Testis (tissue), 3 donors: Measurements from ENCODE around the gene TBC1D22A. TPM values are rescaled to one million over a fixed set of nuclear protein-coding genes. Genes with fewer than 3 reads are reported as not detected.

Source experiments
- DNase-seq: peaks from one replicate; pipeline ENCODE4 v3.0.0-alpha.2; 2019
- H3K27ac ChIP-seq, 2 donors: fragments of 200-600 bp; sonication (generic); one replicate each; pipeline ENCODE4 v1.5.1; 2019
- H3K27me3 ChIP-seq: fragments of 200-600 bp; sonication (generic); one replicate; pipeline ENCODE4 v1.5.1; 2019
- H3K36me3 ChIP-seq: fragments of 200-600 bp; sonication (generic); one replicate; pipeline ENCODE4 v1.5.1; 2017; ENCODE audit warnings: low read depth; ENCODE audit errors: missing control alignments
- H3K4me1 ChIP-seq: fragments of 200-600 bp; sonication (generic); one replicate; pipeline ENCODE4 v1.5.1; 2019
- H3K4me3 ChIP-seq, 2 donors: fragments of 200-600 bp; sonication (generic); one replicate each; pipeline ENCODE4 v1.5.1; 2017 to 2019
- H3K9me3 ChIP-seq: fragments of 200-600 bp; sonication (generic); one replicate; pipeline ENCODE4 v1.5.1; 2017
- POLR2A ChIP-seq: fragments of 450-650 bp; IDR thresholded peaks from one replicate; pipeline ENCODE4 v1.6.1; 2017; ENCODE audit warnings: antibody characterized with exemption, mild to moderate bottlenecking, moderate library complexity
- WGBS, 2 donors: methylation state at CpG; one replicate each; pipeline ENCODE4 v1.1.5; 2018; 5-methylcytosine and 5-hydroxymethylcytosine counted together
- intact Hi-C: fragments of 100-400 bp; cut with DNase I; formaldehyde crosslinking; loops from one replicate; pipeline ENCODE4 v1.15.1; 2023; ENCODE audit warnings: low total_unique reads
- polyA plus RNA-seq: library from polyadenylated mRNA; stranded (reverse); fragments of 350-450 nt; fragmentation: Illumina TruSeq; extraction: RNeasy Lipid Tissue Mini Kit (QIAGEN cat#74804); gene quantifications from one replicate; pipeline ENCODE4 v1.2.3, GENCODE V29; 2014; ENCODE audit warnings: low read depth, low replicate concordance; ENCODE audit not compliant: insufficient read depth
- total RNA-seq, 2 donors: library from RNA; depleted of rRNA; stranded (reverse); fragments of >200 nt; gene quantifications; one replicate each; pipeline ENCODE4 v1.2.3, GENCODE V29; 2016
- TF ChIP-seq, protein P1 (sequence below), 3 experiments: fragments of 450-650 bp in 2 of 3; fragments of 200-600 bp in 1 of 3; sonication (generic) in 1 of 3; IDR thresholded peaks; one replicate each; pipeline ENCODE4 v1.5.1; 2016 to 2019; ENCODE audit warnings: antibody characterized with exemption in 3 of 3, mild to moderate bottlenecking in 2 of 3, moderate library complexity in 1 of 3

Gene TBC1D22A
- total and polyA plus RNA-seq, 3 donors from 2014 or later, result 16.6 to 32.8 (median 28.5) TPM

DNA sequence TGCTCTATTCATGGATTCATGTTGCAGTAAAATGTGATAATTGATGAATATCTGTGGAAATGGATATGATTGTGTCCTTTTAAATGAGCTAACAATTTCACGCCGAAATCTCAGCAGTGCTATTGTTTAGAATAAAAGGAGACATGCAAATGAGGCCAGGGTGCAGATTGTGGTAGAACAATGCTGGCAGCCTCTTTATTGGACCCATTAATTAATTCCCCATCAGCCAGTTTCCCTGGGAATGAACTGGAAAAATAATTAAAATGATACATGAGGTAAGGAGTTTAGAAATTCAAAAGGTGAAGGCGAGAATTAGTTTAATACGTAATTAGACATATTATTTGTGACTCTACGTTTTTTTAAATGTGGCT lies 306.2 kb downstream of the TBC1D22A start:
- intact Hi-C loops, result no loop called here
- DNase-seq, result no peak
- TF ChIP-seq POLR2A, result no peak
- TF ChIP-seq, protein P1, sequence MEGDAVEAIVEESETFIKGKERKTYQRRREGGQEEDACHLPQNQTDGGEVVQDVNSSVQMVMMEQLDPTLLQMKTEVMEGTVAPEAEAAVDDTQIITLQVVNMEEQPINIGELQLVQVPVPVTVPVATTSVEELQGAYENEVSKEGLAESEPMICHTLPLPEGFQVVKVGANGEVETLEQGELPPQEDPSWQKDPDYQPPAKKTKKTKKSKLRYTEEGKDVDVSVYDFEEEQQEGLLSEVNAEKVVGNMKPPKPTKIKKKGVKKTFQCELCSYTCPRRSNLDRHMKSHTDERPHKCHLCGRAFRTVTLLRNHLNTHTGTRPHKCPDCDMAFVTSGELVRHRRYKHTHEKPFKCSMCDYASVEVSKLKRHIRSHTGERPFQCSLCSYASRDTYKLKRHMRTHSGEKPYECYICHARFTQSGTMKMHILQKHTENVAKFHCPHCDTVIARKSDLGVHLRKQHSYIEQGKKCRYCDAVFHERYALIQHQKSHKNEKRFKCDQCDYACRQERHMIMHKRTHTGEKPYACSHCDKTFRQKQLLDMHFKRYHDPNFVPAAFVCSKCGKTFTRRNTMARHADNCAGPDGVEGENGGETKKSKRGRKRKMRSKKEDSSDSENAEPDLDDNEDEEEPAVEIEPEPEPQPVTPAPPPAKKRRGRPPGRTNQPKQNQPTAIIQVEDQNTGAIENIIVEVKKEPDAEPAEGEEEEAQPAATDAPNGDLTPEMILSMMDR (IDR thresholded peaks at IDR 0.05), result no peak
- Histone ChIP-seq H3K4me3 (no peak overlapping the region), H3K27me3 (no peaks in the 10 kb centered on the region), H3K36me3 (no peaks in the 10 kb centered on the region), H3K27ac (no peak overlapping the region), H3K9me3 (no peaks in the 10 kb centered on the region), H3K4me1 (no peaks in the 10 kb centered on the region)
- 89 to 92% methylated on average over 5 of the region's 5 CpGs for WGBS, 2 donors

DNA sequence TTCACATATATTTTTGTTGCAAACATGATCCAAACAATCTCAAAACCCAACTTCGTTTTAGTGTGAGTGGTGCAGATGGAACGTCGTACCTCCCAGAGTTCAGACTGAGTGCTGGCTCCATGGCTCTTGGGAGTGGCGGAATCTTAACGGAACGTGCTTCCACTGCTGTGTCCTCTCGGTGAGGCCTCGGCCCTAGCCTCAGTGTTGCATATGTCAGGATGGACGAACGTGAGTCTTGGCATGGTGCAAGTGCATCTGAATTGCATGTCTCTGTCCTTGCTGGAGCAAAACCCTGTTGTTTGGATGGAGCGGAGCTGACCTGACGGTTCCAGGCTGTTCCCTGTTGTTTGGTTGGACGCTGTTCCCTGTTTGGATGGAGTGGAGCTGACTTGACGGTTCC lies 306.8 kb downstream of the TBC1D22A start:
- Histone ChIP-seq H3K27me3 (no peaks in the 10 kb centered on the region), H3K9me3 (no peaks in the 10 kb centered on the region), H3K27ac (no peak overlapping the region), H3K4me3 (no peak overlapping the region), H3K4me1 (no peaks in the 10 kb centered on the region), H3K36me3 (no peaks in the 10 kb centered on the region)
- intact Hi-C loops, result no loop called here
- DNase-seq, result no peak
- WGBS, 2 donors, result 95 to 97% methylated on average over 12 to 14 of the region's 14 CpGs
- TF ChIP-seq POLR2A, result no peak
- TF ChIP-seq, protein P1 (IDR thresholded peaks at IDR 0.05), result no peak

DNA sequence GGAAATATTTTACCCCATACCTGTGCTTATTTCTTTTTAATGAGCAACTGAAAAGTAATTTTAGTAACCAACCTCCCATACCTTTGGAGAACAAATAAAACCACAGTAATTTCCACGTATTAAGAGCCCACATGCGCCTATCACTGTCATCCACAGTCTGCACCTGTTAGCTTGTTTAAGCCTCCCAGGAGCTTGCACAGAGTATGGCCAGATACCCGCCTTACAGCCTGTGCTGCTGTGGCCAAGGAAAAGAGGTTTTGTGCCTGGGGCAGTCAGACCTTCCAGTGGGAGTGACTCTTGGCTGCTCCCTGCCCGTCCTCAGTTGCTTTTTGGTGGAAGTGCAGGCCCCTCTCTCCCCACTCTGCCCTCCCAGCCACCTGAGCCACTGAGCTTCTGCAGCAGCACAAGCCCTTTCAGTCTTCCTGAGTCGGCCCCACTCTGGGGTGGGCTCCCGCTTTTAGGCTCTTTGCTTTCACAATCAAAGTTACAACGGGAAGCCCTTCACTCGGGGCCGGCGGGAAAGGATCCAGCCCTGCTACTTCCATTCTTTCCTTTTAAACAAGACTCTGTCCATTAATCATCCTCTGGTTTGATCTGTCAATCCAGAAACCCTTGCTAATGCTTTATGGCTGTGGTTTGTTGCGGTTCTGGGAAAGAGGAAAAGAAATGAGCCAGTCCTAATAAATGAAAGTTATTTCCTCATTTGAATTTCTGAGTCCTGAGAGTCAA lies 308.8 kb downstream of the TBC1D22A start:
- no peak for TF ChIP-seq POLR2A
- TF ChIP-seq, protein P1 (IDR thresholded peaks at IDR 0.05), result no peak
- WGBS, 2 donors, result 87 to 88% methylated on average over 11 of the region's 11 CpGs

DNA sequence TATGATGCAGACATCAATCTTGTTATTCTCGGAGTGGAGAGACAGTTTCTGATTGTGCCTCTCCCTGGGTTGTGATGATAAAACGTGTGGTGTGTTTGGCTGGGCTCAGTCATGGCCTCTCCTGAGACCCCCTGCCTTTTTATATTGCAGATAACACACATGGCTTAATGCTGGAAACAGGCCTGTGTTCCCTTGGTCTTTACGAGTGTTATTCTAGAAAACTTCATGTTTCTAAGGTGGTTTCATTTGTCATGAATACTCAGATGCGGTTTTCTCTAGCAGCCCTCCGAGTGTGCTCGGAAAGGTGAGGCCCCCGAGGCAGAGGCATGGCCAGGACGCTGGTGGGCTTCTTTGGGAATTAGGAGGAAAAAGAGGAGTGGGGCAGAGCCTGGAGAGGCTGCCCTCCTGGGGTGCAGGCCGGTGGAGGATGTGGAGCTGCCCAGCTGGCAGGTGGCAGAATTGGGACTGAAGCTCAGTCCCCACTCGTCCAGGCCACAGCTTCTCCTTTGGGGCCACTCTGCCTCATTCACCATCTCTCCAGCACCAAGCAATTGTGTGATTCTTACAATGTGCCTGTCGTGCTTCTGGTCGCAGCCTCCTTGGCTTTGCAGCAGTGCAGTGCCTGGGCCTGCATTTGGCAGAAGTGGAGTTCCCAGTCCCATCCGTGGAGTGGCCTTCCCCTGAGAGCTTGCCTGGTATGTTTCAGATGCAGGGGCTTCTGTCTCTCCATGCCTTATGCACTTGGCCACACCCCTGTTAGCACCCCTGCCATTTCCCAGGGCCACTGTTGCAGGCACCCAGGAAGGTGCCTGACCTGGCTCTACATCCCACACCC lies 309.6 kb downstream of the TBC1D22A start:
- Histone ChIP-seq H3K4me1 (no peaks in the 10 kb centered on the region), H3K9me3 (no peaks in the 10 kb centered on the region), H3K27ac (no peak overlapping the region), H3K4me3 (no peak overlapping the region), H3K27me3 (no peaks in the 10 kb centered on the region), H3K36me3 (no peaks in the 10 kb centered on the region)
- intact Hi-C loops, result no loop called here
- TF ChIP-seq, protein P1 (IDR thresholded peaks at IDR 0.05), result no peak
- TF ChIP-seq POLR2A, result no peak
- WGBS, 2 donors, result 78 to 84% methylated on average over 13 of the region's 13 CpGs
- no peak for DNase-seq

More for the DNA sequence above, 308.8 kb downstream of the TBC1D22A start:
- H3K9me3 ChIP-seq, result no peaks in the 10 kb centered on the region
- H3K27me3 ChIP-seq, result no peaks in the 10 kb centered on the region
- H3K4me3 ChIP-seq, result no peak overlapping the region
- H3K36me3 ChIP-seq, result no peaks in the 10 kb centered on the region
- no peaks in the 10 kb centered on the region for H3K4me1 ChIP-seq
- DNase-seq, result no peak
- H3K27ac ChIP-seq, result no peak overlapping the region
- intact Hi-C loops, result no loop called here
